IMR-90 (cell line): ENCODE data around the gene MTG1. TPM values are rescaled to one million over a fixed set of nuclear protein-coding genes. Genes with fewer than 3 reads are reported as not detected.
"Not testable (repeated sequence)": the region's sequence is repeated elsewhere in the genome, so short reads cannot be mapped to it uniquely, and the experiment has no call there.

ENCODE experiments used
- ATAC-seq: fragments of 200-7000 bp; cut with Tn5 transposase; 2 replicates; pipeline ENCODE4 v1.9.1; 2020; ENCODE audit warnings: low read depth, mild to moderate bottlenecking, moderate library complexity
- BruUV-seq: library from RNA; stranded (reverse); fragments of 400-500 nt; replicated peaks from 2 replicates; lab custom pipeline; 2021; lab: Mats Ljungman, UMichigan
- CTCF ChIA-PET: fragments of 300-600 bp; formaldehyde crosslinking; extraction: SDS; loops from one replicate; lab custom pipeline; 2021; ENCODE audit warnings: antibody characterized with exemption; lab: Yijun Ruan, JAX
- POLR2A ChIA-PET: fragments of 300-600 bp; sonication (Branson Sonifier 250); formaldehyde crosslinking; loops from one replicate; lab custom pipeline; 2022; ENCODE audit warnings: antibody characterized with exemption; ENCODE audit not compliant: unreplicated experiment; lab: Charles Lee
- DNase-seq: peaks from one replicate; pipeline ENCODE4 v3.0.0; 2013
- H2AFZ ChIP-seq: replicated peaks from 2 replicates; pipeline ENCODE3; 2013; ENCODE audit warnings: low read length, mild to moderate bottlenecking; ENCODE audit not compliant: poor library complexity
- H2AK5ac ChIP-seq: 2 replicates; pipeline ENCODE4 v1.6.1; 2013; ENCODE audit warnings: low read depth, low read length, inconsistent platforms
- H2AK9ac ChIP-seq: replicated peaks from 2 replicates; pipeline ENCODE3; 2013; ENCODE audit warnings: mild to moderate bottlenecking, low read depth, low read length, moderate library complexity; ENCODE audit not compliant: poor library complexity
- H2BK120ac ChIP-seq: 2 replicates; pipeline ENCODE4 v1.6.1; 2013; ENCODE audit warnings: low read depth, low read length, inconsistent platforms
- H2BK15ac ChIP-seq: 3 replicates; pipeline ENCODE4 v1.6.1; 2013; ENCODE audit warnings: low read depth, low read length, inconsistent platforms
- H2BK20ac ChIP-seq: 2 replicates; pipeline ENCODE4 v1.6.1; 2013; ENCODE audit warnings: low read depth, mild to moderate bottlenecking, inconsistent platforms, low read length, moderate library complexity
- H2BK5ac ChIP-seq: 2 replicates; pipeline ENCODE4 v1.6.1; 2013; ENCODE audit warnings: mild to moderate bottlenecking, low read depth, low read length, inconsistent platforms; ENCODE audit not compliant: poor library complexity, severe bottlenecking
- H3K14ac ChIP-seq: replicated peaks from 2 replicates; pipeline ENCODE4 v1.6.1; 2013; ENCODE audit warnings: low read depth, low read length, inconsistent platforms
- H3K18ac ChIP-seq: 2 replicates; pipeline ENCODE4 v1.6.1; 2013; ENCODE audit warnings: low read depth, low read length, control low read depth
- H3K23ac ChIP-seq: 2 replicates; pipeline ENCODE4 v1.6.1; 2013; ENCODE audit warnings: low read depth, low read length, inconsistent platforms
- H3K27ac ChIP-seq: 2 replicates; pipeline ENCODE4 v1.5.1; 2013; ENCODE audit warnings: mild to moderate bottlenecking, control low read depth, low read length; ENCODE audit not compliant: insufficient read depth
- H3K27me3 ChIP-seq: 2 replicates; pipeline ENCODE4 v1.6.1; 2013; ENCODE audit warnings: low read length; ENCODE audit not compliant: control insufficient read depth, insufficient read depth
- H3K36me3 ChIP-seq: 2 replicates; pipeline ENCODE4 v1.6.1; 2013; ENCODE audit warnings: low read length, mixed read lengths; ENCODE audit not compliant: control insufficient read depth, insufficient read depth
- H3K4ac ChIP-seq: 2 replicates; pipeline ENCODE4 v1.6.1; 2013; ENCODE audit warnings: low read depth, low read length, inconsistent platforms
- H3K4me1 ChIP-seq: 2 replicates; pipeline ENCODE4 v1.6.1; 2013; ENCODE audit warnings: low read length, mixed read lengths; ENCODE audit not compliant: control insufficient read depth, insufficient read depth
- H3K4me2 ChIP-seq: 2 replicates; pipeline ENCODE4 v1.6.1; 2013; ENCODE audit warnings: low read depth, mild to moderate bottlenecking, control low read depth, low read length, moderate library complexity
- H3K4me3 ChIP-seq: 2 replicates; pipeline ENCODE4 v1.5.1; 2013; ENCODE audit warnings: low read depth, mild to moderate bottlenecking, control low read depth, low read length, moderate library complexity; ENCODE audit not compliant: insufficient read depth
- H3K56ac ChIP-seq: 2 replicates; pipeline ENCODE4 v1.6.1; 2013; ENCODE audit warnings: low read length, inconsistent platforms; ENCODE audit not compliant: insufficient read depth; ENCODE audit errors: extremely low read depth
- H3K79me1 ChIP-seq, 2 experiments: 2 replicates each; pipeline ENCODE4 v1.6.1; 2013; ENCODE audit warnings: low read length in 2 of 2, inconsistent platforms in 1 of 2, low read depth in 1 of 2
- H3K9ac ChIP-seq: 2 replicates; pipeline ENCODE4 v1.6.1; 2013; ENCODE audit warnings: low read depth, low read length, control low read depth
- H3K9me1 ChIP-seq: 2 replicates; pipeline ENCODE4 v1.6.1; 2013; ENCODE audit warnings: low read length, inconsistent platforms; ENCODE audit not compliant: insufficient read depth
- H3K9me3 ChIP-seq: 2 replicates; pipeline ENCODE4 v1.6.1; 2013; ENCODE audit warnings: low read length; ENCODE audit not compliant: control insufficient read depth, insufficient read depth
- H4K20me1 ChIP-seq: 2 replicates; pipeline ENCODE4 v1.6.1; 2013; ENCODE audit warnings: low read length, inconsistent platforms; ENCODE audit not compliant: insufficient read depth
- H4K5ac ChIP-seq: 2 replicates; pipeline ENCODE4 v1.6.1; 2013; ENCODE audit warnings: mild to moderate bottlenecking, low read depth, low read length, control low read depth
- H4K8ac ChIP-seq, 2 experiments: 2 replicates each; pipeline ENCODE4 v1.6.1; 2013; ENCODE audit warnings: low read depth in 2 of 2, low read length in 2 of 2, control low read depth in 1 of 2, inconsistent platforms in 1 of 2
- H4K91ac ChIP-seq: 2 replicates; pipeline ENCODE4 v1.6.1; 2013; ENCODE audit warnings: low read depth, low read length, inconsistent platforms; ENCODE audit not compliant: insufficient read depth
- WGBS, 2 experiments: methylation state at CpG; one replicate each; pipeline versions ENCODE4 v1.1.5 to v1.1.7; 2013; ENCODE audit warnings: missing lambda C conversion rate in 2 of 2; ENCODE audit not compliant: insufficient read length in 1 of 2; ENCODE audit errors: extremely low coverage in 2 of 2; 5-methylcytosine and 5-hydroxymethylcytosine counted together
- dilution Hi-C: fragments of 300-500 bp; cut with HindIII; formaldehyde crosslinking; loops from one replicate; pipeline ENCODE4 v1.14.3; 2018; ENCODE audit warnings: low sequenced_read_pairs; ENCODE audit not compliant: unreplicated experiment
- in situ Hi-C: fragments of 300-500 bp; cut with MboI; formaldehyde crosslinking; loops from 3 replicates; pipeline ENCODE4 v1.14.3; 2019; ENCODE audit warnings: low sequenced_read_pairs, inconsistent platforms, mixed read lengths
- intact Hi-C: fragments of 100-400 bp; cut with micrococcal nuclease; formaldehyde crosslinking; loops from 2 replicates; pipeline ENCODE4 v1.10.0; 2022
- polyA plus RNA-seq, 3 experiments: library from polyadenylated mRNA; depleted of rRNA; stranded (reverse); fragments of >200 nt; gene quantifications; 2 replicates each; pipeline ENCODE4 v1.2.3, GENCODE V29; 2012; ENCODE audit warnings: low replicate concordance in 1 of 3
- total RNA-seq: library from RNA; depleted of rRNA; stranded (reverse); fragments of >200 nt; gene quantifications from 2 replicates; pipeline ENCODE4 v1.2.3, GENCODE V29; 2012

MTG1 gene
- total and polyA plus RNA-seq, 2 of the 4 experiments (the other 2 are of a cell fraction) = 38.5 to 64.8 TPM

- dilution Hi-C loops, H3K4me1 ChIP-seq, H2BK120ac ChIP-seq, H3K36me3 ChIP-seq, H3K14ac ChIP-seq, H3K27ac ChIP-seq, ATAC-seq, H3K27me3 ChIP-seq, CTCF ChIA-PET, BruUV-seq, H3K9me3 ChIP-seq, H2BK15ac ChIP-seq, intact Hi-C loops, H4K20me1 ChIP-seq, H4K91ac ChIP-seq, H3K4ac ChIP-seq, H3K18ac ChIP-seq, in situ Hi-C loops, H2AK9ac ChIP-seq, POLR2A ChIA-PET, H3K56ac ChIP-seq, H3K79me1 ChIP-seq, DNase-seq, H3K9ac ChIP-seq, H3K23ac ChIP-seq, H2BK20ac ChIP-seq, H4K8ac ChIP-seq, H4K5ac ChIP-seq, H2AFZ ChIP-seq, H3K4me3 ChIP-seq, H3K9me1 ChIP-seq, H3K4me2 ChIP-seq, H2AK5ac ChIP-seq, H2BK5ac ChIP-seq: not testable (repeated sequence)
- no CpG with 5 or more reads among the region's 4 CpGs for WGBS, 2 experiments
These were observed 35.6 kb downstream of the MTG1 start for GRCh38 chr10:133429571-133429970.

- CTCF ChIA-PET, BruUV-seq, H3K14ac ChIP-seq: not testable (repeated sequence)
These were observed 38.1 kb downstream of the MTG1 start for GRCh38 chr10:133431888-133432613.

More at GRCh38 chr10:133431888-133432613, 38.1 kb downstream of the MTG1 start:
- POLR2A ChIA-PET, H3K4me1 ChIP-seq, intact Hi-C loops, H4K8ac ChIP-seq, H2AFZ ChIP-seq, H2AK5ac ChIP-seq, H3K4me3 ChIP-seq, H4K5ac ChIP-seq, dilution Hi-C loops, H4K20me1 ChIP-seq, H3K9ac ChIP-seq, H3K79me1 ChIP-seq, H3K27ac ChIP-seq, H3K27me3 ChIP-seq, H4K91ac ChIP-seq, H3K9me3 ChIP-seq, ATAC-seq, in situ Hi-C loops, H3K56ac ChIP-seq, H3K23ac ChIP-seq, H2BK15ac ChIP-seq, H2BK5ac ChIP-seq, DNase-seq, H3K4ac ChIP-seq, H2AK9ac ChIP-seq, H2BK120ac ChIP-seq, H3K18ac ChIP-seq, H3K36me3 ChIP-seq, H3K4me2 ChIP-seq, H2BK20ac ChIP-seq, H3K9me1 ChIP-seq: not testable (repeated sequence)
- WGBS, 2 experiments = no CpG with 5 or more reads among the region's 9 CpGs
